H9 (cell line): ENCODE results near the gene DDRGK1. TPM values are rescaled to one million over a fixed set of nuclear protein-coding genes. Genes with fewer than 3 reads are reported as not detected.
A peak's percentile ranks its signal among the peaks of the same experiment; 100 is the strongest.

Experiments
- DNase-seq: peaks from one replicate; pipeline ENCODE4 v3.0.0-alpha.2; 2017
- H2AFZ ChIP-seq: one replicate; pipeline ENCODE4 v1.6.1; 2013; ENCODE audit warnings: mild to moderate bottlenecking, low read length, control low read depth, moderate library complexity
- H2AK5ac ChIP-seq: 2 replicates; pipeline ENCODE4 v1.6.1; 2013; ENCODE audit warnings: low read length, control low read depth, mixed read lengths; ENCODE audit not compliant: insufficient read length
- H2BK120ac ChIP-seq: one replicate; pipeline ENCODE4 v1.6.1; 2013; ENCODE audit warnings: low read depth, mild to moderate bottlenecking, low read length, control low read depth, inconsistent platforms; ENCODE audit not compliant: poor library complexity, severe bottlenecking
- H2BK12ac ChIP-seq: 2 replicates; pipeline ENCODE4 v1.6.1; 2013; ENCODE audit warnings: low read length, control low read depth, mixed read lengths, low read depth; ENCODE audit not compliant: insufficient read length
- H2BK15ac ChIP-seq: 2 replicates; pipeline ENCODE4 v1.6.1; 2013; ENCODE audit warnings: low read depth, low read length, control low read depth
- H2BK20ac ChIP-seq: one replicate; pipeline ENCODE4 v1.6.1; 2013; ENCODE audit warnings: low read depth, mild to moderate bottlenecking, low read length, control low read depth, inconsistent platforms; ENCODE audit not compliant: poor library complexity, severe bottlenecking
- H2BK5ac ChIP-seq: 2 replicates; pipeline ENCODE4 v1.6.1; 2013; ENCODE audit warnings: low read length, control low read depth, mixed read lengths; ENCODE audit not compliant: insufficient read length
- H3K14ac ChIP-seq: 2 replicates; pipeline ENCODE4 v1.6.1; 2013; ENCODE audit warnings: low read length, control low read depth; ENCODE audit not compliant: insufficient read depth
- H3K18ac ChIP-seq: 2 replicates; pipeline ENCODE4 v1.6.1; 2013; ENCODE audit warnings: low read depth, mild to moderate bottlenecking, mixed read lengths, low read length, control low read depth; ENCODE audit not compliant: insufficient read length
- H3K23ac ChIP-seq: 2 replicates; pipeline ENCODE4 v1.6.1; 2013; ENCODE audit warnings: low read length, control low read depth, mixed read lengths, low read depth; ENCODE audit not compliant: insufficient read length
- H3K23me2 ChIP-seq: 2 replicates; pipeline ENCODE4 v1.6.1; 2013; ENCODE audit warnings: low read depth, mild to moderate bottlenecking, mixed read lengths, low read length, control low read depth; ENCODE audit not compliant: insufficient read length, poor library complexity, severe bottlenecking
- H3K27ac ChIP-seq: 2 replicates; pipeline ENCODE4 v1.5.1; 2013; ENCODE audit warnings: low read length, control low read depth, mixed read lengths, low read depth; ENCODE audit not compliant: insufficient read length
- H3K27me3 ChIP-seq: 2 replicates; pipeline ENCODE4 v1.6.1; 2013; ENCODE audit warnings: low read length, control low read depth, inconsistent platforms; ENCODE audit not compliant: insufficient read depth
- H3K4ac ChIP-seq: 2 replicates; pipeline ENCODE4 v1.6.1; 2013; ENCODE audit warnings: low read depth, mild to moderate bottlenecking, control low read depth, inconsistent platforms, low read length, moderate library complexity
- H3K4me1 ChIP-seq: 2 replicates; pipeline ENCODE4 v1.6.1; 2013; ENCODE audit warnings: low read length, control low read depth, inconsistent platforms; ENCODE audit not compliant: insufficient read depth
- H3K4me2 ChIP-seq: 2 replicates; pipeline ENCODE4 v1.6.1; 2013; ENCODE audit warnings: low read length, control low read depth, mixed read lengths; ENCODE audit not compliant: insufficient read length, insufficient read depth
- H3K56ac ChIP-seq: 2 replicates; pipeline ENCODE4 v1.6.1; 2013; ENCODE audit warnings: low read depth, mild to moderate bottlenecking, mixed read lengths, low read length, control low read depth; ENCODE audit not compliant: insufficient read length
- H3K79me1 ChIP-seq: 2 replicates; pipeline ENCODE4 v1.6.1; 2013; ENCODE audit warnings: low read depth, mild to moderate bottlenecking, moderate library complexity, low read length, control low read depth, inconsistent platforms; ENCODE audit not compliant: insufficient read depth, poor library complexity, severe bottlenecking
- H3K79me2 ChIP-seq: 2 replicates; pipeline ENCODE4 v1.6.1; 2013; ENCODE audit warnings: low read length, control low read depth, inconsistent platforms; ENCODE audit not compliant: insufficient read depth
- H3K9ac ChIP-seq: 2 replicates; pipeline ENCODE4 v1.6.1; 2013; ENCODE audit warnings: low read length, control low read depth, mixed read lengths; ENCODE audit not compliant: insufficient read length; ENCODE audit errors: extremely low read depth
- H3K9me3 ChIP-seq: one replicate; pipeline ENCODE4 v1.6.1; 2013; ENCODE audit warnings: low read depth, low read length, inconsistent platforms; ENCODE audit not compliant: control insufficient read depth
- H3T11ph ChIP-seq: one replicate; pipeline ENCODE4 v1.6.1; 2013; ENCODE audit warnings: mild to moderate bottlenecking, low read length, control low read depth, inconsistent platforms
- H4K20me1 ChIP-seq: one replicate; pipeline ENCODE4 v1.6.1; 2013; ENCODE audit not compliant: control insufficient read depth, insufficient read length, insufficient read depth
- H4K5ac ChIP-seq: 2 replicates; pipeline ENCODE4 v1.6.1; 2013; ENCODE audit warnings: low read depth, mild to moderate bottlenecking, mixed read lengths, low read length, control low read depth; ENCODE audit not compliant: insufficient read length
- H4K8ac ChIP-seq: replicated peaks from 2 replicates; pipeline ENCODE4 v1.6.1; 2013; ENCODE audit warnings: low read length, control low read depth, mixed read lengths, low read depth; ENCODE audit not compliant: insufficient read length
- H4K91ac ChIP-seq: 2 replicates; pipeline ENCODE4 v1.6.1; 2013; ENCODE audit warnings: low read depth, mild to moderate bottlenecking, moderate library complexity, mixed read lengths, low read length, control low read depth; ENCODE audit not compliant: insufficient read length
- H3K27ac Mint-ChIP-seq, 3 experiments: 2 replicates in 2 of 3; 3 replicates in 1 of 3; pipeline ENCODE4 v1.8.0; 2020 to 2021; ENCODE audit warnings: mixed read lengths in 3 of 3, mild to moderate bottlenecking in 1 of 3, moderate library complexity in 1 of 3
- H3K27me3 Mint-ChIP-seq: 2 replicates; pipeline ENCODE4 v1.8.0; 2021; ENCODE audit warnings: low read depth, mild to moderate bottlenecking, moderate library complexity, mixed read lengths
- H3K36me3 Mint-ChIP-seq, 3 experiments: 2 replicates in 2 of 3; 3 replicates in 1 of 3; pipeline ENCODE4 v1.8.0; 2020 to 2021; ENCODE audit warnings: low read depth in 3 of 3, mixed read lengths in 3 of 3; ENCODE audit not compliant: insufficient read depth in 1 of 3
- H3K4me1 Mint-ChIP-seq, 2 experiments: 2 replicates each; pipeline ENCODE4 v1.8.0; 2020; ENCODE audit warnings: mixed read lengths in 2 of 2
- H3K4me3 Mint-ChIP-seq, 2 experiments: 2 replicates in 1 of 2; 3 replicates in 1 of 2; pipeline ENCODE4 v1.8.0; 2020 to 2021; ENCODE audit warnings: mild to moderate bottlenecking in 2 of 2, mixed read lengths in 2 of 2, moderate library complexity in 1 of 2
- H3K9me3 Mint-ChIP-seq, 2 experiments: 2 replicates in 1 of 2; 3 replicates in 1 of 2; pipeline ENCODE4 v1.8.0; 2020; ENCODE audit warnings: mild to moderate bottlenecking in 2 of 2, mixed read lengths in 2 of 2, moderate library complexity in 1 of 2
- CTCF ChIP-seq: fragments of 200-600 bp; sonication (generic); conservative IDR thresholded peaks from 3 replicates; pipeline ENCODE4 v1.8.0; 2021; ENCODE audit warnings: antibody characterized with exemption, mild to moderate bottlenecking
- WGBS: extraction: QIAGEN DNeasy Blood & Tissue Kit; methylation state at CpG from one replicate; pipeline ENCODE4 v1.1.7; 2013; ENCODE audit warnings: missing lambda C conversion rate, low lambda C conversion rate, mixed read lengths; ENCODE audit not compliant: insufficient read length; ENCODE audit errors: extremely low coverage; 5-methylcytosine and 5-hydroxymethylcytosine counted together
- total RNA-seq: library from RNA; stranded (reverse); gene quantifications from 2 replicates; pipeline ENCODE4 v1.2.1, GENCODE V29; 2021

DDRGK1 gene
- total RNA-seq, 1 experiment from 2014 or later = 58.1 TPM

DNA sequence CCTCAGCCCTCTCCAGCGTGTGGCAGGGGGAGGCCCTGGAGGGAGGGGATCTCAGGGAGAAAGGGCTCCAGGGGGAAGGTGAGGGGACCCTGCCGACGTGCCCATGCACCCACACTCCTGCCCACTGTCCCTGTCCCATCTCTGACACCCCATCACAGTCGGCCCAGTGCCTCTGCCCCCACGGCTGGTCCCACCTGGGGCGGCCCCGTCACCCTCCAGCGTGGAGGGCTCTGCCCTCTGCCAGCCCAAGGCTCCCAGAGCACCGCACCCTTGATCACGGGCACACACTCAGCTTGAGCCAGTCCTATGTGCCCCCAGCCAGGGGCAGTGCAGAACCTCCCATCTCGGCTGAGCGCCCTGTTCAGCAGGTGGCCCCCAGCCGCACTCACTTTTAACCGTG is 25.3 kb upstream of the DDRGK1 start:
- no peak overlapping the region for H3K23ac ChIP-seq
- no peak overlapping the region for H3K4me3 Mint-ChIP-seq
- no peak overlapping the region for H2BK20ac ChIP-seq
- H3K4me1 ChIP-seq = no peaks in the 10 kb centered on the region
- H3K79me1 ChIP-seq = no peaks in the 10 kb centered on the region
- no peak overlapping the region for H2AFZ ChIP-seq
- H2BK15ac ChIP-seq = no peak overlapping the region
- H4K8ac ChIP-seq = no peak overlapping the region
- peaks cover 4 to 40% (median 8%) of the 10 kb centered on the region in 3 experiments; a peak in 4 of 7 replicates for H3K36me3 Mint-ChIP-seq
- H3K9me3 ChIP-seq = no peaks in the 10 kb centered on the region
- no peak overlapping the region for H3K4ac ChIP-seq
- no peaks in the 10 kb centered on the region for H3K27me3 Mint-ChIP-seq
- DNase-seq = no peak
- no peak overlapping the region for H4K5ac ChIP-seq
- WGBS = no CpG with 5 or more reads among the region's 14 CpGs
- no peak overlapping the region for H3K27ac ChIP-seq
- H3K27ac Mint-ChIP-seq = peak overlapping the region in 1 of 3 experiments; percentile 62; a peak in 1 of 7 replicates
- no peaks in the 10 kb centered on the region for H3K23me2 ChIP-seq
- H2AK5ac ChIP-seq = no peak overlapping the region
- no peak overlapping the region for H2BK12ac ChIP-seq
- H3K79me2 ChIP-seq = no peaks in the 10 kb centered on the region
- H3K4me1 Mint-ChIP-seq = no peaks in the 10 kb centered on the region
- H2BK120ac ChIP-seq = no peak overlapping the region
- H3K9ac ChIP-seq = no peak overlapping the region
- H4K91ac ChIP-seq = no peak overlapping the region
- no peak overlapping the region for H3K56ac ChIP-seq
- no peaks in the 10 kb centered on the region for H3K27me3 ChIP-seq
- H3K4me2 ChIP-seq = no peak overlapping the region
- no peak for TF ChIP-seq CTCF
- no peaks in the 10 kb centered on the region for H3K9me3 Mint-ChIP-seq
- no peak overlapping the region for H3T11ph ChIP-seq
- H4K20me1 ChIP-seq = no peaks in the 10 kb centered on the region
- H3K14ac ChIP-seq = no peak overlapping the region
- no peak overlapping the region for H3K18ac ChIP-seq
- H2BK5ac ChIP-seq = no peak overlapping the region
